ENCODE results near the gene MKNK2.

DNA sequence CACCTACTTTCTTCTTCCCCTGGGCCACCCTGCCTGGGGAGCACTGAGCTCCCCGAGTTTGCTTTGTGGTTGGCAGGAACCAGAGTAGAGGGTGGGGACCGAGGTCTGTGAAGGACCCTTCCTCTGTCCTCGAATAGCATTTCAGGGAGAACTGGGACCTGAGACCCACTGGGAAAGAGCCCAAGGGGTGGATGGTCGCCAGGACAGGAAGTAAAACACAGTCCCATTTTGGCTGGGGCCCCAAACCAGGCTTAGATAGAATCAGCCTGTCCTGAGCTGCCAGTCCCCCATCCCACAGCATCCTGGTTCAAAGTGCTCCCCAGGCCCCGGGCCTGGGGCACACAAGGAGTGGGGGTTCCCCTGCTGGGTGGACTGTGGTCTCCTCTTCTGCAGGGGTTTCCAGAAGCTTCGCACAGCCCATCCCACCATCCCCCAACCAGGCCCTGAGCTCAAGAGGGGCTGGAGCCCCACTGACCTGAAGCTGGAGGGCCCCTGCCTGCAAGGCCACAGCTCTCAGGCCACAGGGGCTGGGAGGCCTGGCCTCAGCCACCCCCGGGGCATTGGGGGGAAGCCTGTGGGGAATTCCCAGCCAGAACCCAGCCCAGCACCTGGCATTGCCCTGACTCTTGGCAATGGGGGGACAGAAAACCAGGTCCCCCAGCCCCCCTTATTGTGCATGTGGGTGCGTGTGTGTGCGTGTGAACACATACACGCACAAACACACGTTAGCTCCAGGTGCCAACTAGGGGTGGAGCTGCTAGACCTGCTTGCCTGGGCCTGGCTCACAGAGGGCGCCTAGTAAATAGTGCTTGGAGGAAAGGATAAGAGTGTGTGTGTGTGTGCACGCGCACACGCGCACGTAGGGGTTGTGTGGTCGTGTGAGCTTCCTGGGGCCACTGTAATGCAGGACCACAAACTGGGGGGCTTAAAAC is 995 bp upstream of the MKNK2 start:
- no peak for TF ChIP-seq ASH2L (IDR thresholded peaks at IDR 0.05; ENCODE audit: insufficient read length, low read depth, low read length)
- TF ChIP-seq HNRNPUL1 (IDR thresholded peaks at IDR 0.05; ENCODE audit: low read depth, low read length): no peak
- no peak for TF ChIP-seq YEATS2 (CRISPR knock-in tag; IDR thresholded peaks at IDR 0.05; ENCODE audit: borderline replicate concordance)
- TF ChIP-seq, protein P1, sequence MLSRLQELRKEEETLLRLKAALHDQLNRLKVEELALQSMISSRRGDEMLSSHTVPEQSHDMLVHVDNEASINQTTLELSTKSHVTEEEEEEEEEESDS (CRISPR knock-in tag; IDR thresholded peaks at IDR 0.05; ENCODE audit: borderline replicate concordance): no peak
- TF ChIP-seq, protein P2, sequence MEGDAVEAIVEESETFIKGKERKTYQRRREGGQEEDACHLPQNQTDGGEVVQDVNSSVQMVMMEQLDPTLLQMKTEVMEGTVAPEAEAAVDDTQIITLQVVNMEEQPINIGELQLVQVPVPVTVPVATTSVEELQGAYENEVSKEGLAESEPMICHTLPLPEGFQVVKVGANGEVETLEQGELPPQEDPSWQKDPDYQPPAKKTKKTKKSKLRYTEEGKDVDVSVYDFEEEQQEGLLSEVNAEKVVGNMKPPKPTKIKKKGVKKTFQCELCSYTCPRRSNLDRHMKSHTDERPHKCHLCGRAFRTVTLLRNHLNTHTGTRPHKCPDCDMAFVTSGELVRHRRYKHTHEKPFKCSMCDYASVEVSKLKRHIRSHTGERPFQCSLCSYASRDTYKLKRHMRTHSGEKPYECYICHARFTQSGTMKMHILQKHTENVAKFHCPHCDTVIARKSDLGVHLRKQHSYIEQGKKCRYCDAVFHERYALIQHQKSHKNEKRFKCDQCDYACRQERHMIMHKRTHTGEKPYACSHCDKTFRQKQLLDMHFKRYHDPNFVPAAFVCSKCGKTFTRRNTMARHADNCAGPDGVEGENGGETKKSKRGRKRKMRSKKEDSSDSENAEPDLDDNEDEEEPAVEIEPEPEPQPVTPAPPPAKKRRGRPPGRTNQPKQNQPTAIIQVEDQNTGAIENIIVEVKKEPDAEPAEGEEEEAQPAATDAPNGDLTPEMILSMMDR (CRISPR knock-in tag; IDR thresholded peaks at IDR 0.05): peak; percentile 45
- no peak for TF ChIP-seq KAT8 (CRISPR knock-in tag; IDR thresholded peaks at IDR 0.05)
- no peak for TF ChIP-seq TCF12 (IDR thresholded peaks at IDR 0.05)
- no peak for TF ChIP-seq TCF12 (CRISPR knock-in tag; IDR thresholded peaks at IDR 0.05)
- TF ChIP-seq, protein P3, sequence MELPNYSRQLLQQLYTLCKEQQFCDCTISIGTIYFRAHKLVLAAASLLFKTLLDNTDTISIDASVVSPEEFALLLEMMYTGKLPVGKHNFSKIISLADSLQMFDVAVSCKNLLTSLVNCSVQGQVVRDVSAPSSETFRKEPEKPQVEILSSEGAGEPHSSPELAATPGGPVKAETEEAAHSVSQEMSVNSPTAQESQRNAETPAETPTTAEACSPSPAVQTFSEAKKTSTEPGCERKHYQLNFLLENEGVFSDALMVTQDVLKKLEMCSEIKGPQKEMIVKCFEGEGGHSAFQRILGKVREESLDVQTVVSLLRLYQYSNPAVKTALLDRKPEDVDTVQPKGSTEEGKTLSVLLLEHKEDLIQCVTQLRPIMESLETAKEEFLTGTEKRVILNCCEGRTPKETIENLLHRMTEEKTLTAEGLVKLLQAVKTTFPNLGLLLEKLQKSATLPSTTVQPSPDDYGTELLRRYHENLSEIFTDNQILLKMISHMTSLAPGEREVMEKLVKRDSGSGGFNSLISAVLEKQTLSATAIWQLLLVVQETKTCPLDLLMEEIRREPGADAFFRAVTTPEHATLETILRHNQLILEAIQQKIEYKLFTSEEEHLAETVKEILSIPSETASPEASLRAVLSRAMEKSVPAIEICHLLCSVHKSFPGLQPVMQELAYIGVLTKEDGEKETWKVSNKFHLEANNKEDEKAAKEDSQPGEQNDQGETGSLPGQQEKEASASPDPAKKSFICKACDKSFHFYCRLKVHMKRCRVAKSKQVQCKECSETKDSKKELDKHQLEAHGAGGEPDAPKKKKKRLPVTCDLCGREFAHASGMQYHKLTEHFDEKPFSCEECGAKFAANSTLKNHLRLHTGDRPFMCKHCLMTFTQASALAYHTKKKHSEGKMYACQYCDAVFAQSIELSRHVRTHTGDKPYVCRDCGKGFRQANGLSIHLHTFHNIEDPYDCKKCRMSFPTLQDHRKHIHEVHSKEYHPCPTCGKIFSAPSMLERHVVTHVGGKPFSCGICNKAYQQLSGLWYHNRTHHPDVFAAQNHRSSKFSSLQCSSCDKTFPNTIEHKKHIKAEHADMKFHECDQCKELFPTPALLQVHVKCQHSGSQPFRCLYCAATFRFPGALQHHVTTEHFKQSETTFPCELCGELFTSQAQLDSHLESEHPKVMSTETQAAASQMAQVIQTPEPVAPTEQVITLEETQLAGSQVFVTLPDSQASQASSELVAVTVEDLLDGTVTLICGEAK (IDR thresholded peaks at IDR 0.05): no peak
- TF ChIP-seq, protein P3 (CRISPR knock-in tag; IDR thresholded peaks at IDR 0.05): no peak; the same call in 1 of the 2 replicates
- TF ChIP-seq FOXA1 (IDR thresholded peaks at IDR 0.05): no peak
- no peak for TF ChIP-seq FOXA1 (CRISPR knock-in tag; IDR thresholded peaks at IDR 0.05)
- TF ChIP-seq, protein P4, sequence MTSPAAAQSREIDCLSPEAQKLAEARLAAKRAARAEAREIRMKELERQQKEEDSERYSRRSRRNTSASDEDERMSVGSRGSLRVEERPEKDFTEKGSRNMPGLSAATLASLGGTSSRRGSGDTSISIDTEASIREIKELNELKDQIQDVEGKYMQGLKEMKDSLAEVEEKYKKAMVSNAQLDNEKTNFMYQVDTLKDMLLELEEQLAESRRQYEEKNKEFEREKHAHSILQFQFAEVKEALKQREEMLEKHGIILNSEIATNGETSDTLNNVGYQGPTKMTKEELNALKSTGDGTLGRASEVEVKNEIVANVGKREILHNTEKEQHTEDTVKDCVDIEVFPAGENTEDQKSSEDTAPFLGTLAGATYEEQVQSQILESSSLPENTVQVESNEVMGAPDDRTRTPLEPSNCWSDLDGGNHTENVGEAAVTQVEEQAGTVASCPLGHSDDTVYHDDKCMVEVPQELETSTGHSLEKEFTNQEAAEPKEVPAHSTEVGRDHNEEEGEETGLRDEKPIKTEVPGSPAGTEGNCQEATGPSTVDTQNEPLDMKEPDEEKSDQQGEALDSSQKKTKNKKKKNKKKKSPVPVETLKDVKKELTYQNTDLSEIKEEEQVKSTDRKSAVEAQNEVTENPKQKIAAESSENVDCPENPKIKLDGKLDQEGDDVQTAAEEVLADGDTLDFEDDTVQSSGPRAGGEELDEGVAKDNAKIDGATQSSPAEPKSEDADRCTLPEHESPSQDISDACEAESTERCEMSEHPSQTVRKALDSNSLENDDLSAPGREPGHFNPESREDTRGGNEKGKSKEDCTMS (CRISPR knock-in tag; conservative IDR thresholded peaks at IDR 0.05): no peak

Measured in HepG2 (cell line).